ENCODE results near the gene HOTAIR.

HOTAIR gene

DNA sequence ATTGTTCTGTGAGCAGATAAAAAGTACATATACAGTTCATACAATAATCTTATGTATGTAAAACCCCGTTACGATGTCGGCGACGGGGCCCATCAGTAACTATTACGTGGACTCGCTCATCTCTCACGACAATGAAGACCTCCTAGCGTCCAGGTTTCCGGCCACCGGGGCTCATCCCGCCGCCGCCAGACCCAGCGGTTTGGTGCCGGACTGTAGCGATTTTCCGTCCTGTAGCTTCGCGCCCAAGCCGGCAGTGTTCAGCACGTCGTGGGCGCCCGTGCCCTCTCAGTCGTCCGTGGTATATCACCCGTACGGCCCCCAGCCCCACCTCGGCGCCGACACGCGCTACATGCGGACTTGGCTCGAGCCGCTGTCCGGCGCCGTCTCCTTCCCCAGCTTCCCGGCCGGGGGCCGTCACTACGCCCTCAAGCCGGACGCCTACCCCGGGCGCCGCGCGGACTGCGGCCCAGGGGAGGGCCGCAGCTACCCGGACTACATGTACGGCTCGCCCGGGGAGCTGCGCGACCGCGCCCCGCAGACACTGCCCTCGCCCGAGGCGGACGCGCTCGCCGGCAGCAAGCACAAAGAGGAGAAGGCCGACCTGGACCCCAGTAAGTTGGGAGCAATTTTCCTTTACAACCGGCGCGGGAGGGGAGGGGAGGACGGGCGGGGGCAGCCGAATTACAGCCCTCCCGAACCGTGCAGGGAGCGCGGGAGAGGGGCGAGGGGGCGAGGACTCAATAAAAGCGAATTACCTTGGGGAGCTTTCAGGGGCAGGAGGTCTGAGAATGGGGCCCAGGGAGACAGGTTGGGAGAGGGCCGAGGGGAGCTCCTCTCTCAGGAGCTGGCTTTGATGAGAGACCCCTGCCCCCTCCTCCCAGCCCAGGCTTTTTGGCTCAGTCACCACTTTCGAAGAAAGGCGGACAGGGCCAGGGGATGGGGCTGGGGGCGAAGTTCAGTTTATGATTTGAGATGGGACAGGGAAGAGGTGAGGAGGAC is 25.7 kb upstream of the HOTAIR start, which contains the start of gene HOXC9:
TSS of gene HOXC9 (plus strand) at position 46 of the 999 bp plus-strand sequence. CDS start at position 74, 28 bp downstream.
- DNase-seq (ENCODE audit: low read depth in 2 of 2): no peak

DNA sequence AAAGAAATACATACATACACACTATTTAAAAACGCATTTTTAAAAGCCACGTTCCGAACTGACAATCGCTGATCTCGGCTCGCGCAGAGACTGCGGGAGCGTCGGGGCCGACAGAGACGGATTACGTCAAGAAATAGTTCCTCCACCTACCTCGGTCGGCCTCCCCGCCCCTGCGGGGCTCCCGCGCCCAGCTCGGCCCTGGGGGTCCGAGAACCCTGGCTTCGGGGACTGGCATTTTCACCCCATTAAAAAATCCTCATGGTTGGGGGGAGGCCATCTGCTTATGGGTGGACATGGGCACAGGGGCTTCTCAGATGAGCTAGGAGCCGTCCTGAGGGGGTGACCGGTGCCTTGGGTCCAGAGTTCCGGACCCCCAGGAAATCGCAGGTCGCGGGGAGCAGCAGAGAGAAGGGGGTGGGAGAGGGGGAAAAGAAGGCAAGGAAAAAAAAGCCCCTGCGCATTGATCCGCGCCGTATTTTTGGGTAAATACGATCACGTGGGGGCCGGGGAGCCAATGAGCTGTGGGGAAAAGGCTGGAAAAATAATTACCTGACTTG is 24.9 kb upstream of the HOTAIR start:
- no peak for DNase-seq (ENCODE audit: low read depth in 2 of 2)

DNA sequence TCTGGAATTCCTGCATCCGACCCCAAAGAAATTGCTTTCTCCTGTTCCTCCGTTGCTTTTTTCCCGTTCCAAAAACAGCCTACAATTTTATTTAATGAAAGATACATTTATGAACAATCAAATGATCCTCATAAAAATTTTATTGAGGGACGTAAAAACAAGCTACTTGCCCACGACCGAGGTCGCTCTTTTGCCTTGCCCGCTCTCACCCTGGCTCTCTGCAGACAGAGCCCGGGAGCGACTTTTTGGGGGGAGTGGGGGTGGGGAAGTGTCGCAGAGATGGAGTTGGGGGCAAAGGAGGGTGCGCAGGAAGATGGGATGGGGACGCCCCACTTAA is 24.1 kb upstream of the HOTAIR start:
- DNase-seq (ENCODE audit: low read depth in 2 of 2): no peak

DNA sequence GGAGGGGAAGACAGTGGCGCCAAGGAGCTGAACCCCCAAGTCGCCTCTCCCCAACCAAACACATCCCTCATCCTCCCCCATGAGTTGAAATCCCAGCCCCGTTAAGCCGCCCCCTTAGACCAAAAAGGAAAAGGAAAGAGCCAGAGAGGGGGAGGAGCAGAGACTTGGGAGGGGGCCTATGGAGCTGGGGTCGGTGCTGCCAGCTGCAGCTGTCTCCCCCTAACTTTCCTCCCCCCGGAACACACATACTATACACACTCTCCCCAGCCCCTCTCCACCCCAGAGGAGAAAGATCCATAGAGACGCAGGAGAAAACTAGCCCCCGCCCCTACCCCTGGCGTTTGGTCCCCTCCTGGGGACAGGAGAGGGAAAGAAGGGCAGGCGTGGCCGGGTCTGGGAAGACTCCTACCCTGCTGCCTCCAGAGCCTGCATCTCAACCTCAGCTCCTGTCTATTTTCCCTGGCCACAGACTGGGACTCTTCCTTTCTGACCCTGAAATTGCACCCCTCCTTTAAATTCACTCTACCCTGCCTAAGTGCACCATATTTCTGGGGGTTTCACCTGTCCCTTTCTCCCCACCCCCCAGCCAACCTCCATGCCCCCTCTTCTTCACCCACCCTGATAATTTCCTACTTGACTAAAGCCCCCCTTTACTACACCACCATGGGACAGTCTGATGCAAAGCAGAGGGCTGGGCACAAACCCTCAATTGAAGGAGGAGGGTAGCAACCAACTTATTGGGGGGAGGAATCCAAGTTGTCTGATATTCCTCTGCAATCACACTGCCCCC is 23.6 kb upstream of the HOTAIR start:
- DNase-seq (ENCODE audit: low read depth in 2 of 2): no peak

DNA sequence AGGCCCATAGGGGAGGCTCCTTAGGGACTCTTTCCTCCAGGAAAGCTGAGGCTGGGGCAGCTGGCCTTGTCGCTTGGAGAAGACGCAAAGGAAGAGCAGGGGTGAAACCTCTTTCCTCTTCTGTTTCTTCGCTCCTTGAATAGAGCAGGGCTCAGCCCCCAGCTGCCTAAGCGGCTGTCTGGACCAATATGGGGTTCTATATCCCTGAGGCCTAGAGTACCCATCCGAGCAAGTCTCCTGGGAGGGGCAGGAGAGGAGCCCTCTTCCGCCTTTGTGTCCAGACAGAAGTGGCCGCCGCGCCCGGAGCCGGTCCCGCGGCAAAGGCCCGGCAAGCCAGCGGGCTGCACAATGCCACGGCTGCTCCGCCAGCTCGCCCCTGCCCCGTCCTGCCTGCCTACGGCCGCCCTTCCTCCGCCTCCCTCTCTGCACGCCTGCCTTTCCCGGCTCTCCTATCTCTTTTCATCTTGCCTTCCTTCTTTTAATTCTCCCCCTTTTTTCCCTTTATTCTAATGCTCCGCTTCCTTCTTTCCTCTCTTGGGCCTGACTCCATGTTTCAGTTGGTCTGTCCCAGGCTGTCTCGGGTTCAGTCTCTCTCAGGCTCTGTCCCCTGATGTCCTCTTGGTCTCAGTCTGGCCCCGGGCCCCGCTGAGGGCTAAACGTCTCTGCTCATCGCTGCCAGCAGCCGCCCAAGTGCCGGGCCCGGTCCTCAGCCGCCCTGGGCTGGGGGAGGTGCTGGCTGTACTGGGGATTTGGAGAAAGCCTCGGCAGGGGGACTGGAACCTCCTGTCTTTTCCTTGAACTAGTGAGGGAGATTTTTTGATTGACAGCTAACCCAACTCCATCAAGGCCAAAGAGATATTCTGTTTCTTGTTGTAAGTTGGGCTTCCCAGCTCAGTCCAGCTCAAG is 22.7 kb upstream of the HOTAIR start:
- DNase-seq (ENCODE audit: low read depth in 2 of 2): no peak

DNA sequence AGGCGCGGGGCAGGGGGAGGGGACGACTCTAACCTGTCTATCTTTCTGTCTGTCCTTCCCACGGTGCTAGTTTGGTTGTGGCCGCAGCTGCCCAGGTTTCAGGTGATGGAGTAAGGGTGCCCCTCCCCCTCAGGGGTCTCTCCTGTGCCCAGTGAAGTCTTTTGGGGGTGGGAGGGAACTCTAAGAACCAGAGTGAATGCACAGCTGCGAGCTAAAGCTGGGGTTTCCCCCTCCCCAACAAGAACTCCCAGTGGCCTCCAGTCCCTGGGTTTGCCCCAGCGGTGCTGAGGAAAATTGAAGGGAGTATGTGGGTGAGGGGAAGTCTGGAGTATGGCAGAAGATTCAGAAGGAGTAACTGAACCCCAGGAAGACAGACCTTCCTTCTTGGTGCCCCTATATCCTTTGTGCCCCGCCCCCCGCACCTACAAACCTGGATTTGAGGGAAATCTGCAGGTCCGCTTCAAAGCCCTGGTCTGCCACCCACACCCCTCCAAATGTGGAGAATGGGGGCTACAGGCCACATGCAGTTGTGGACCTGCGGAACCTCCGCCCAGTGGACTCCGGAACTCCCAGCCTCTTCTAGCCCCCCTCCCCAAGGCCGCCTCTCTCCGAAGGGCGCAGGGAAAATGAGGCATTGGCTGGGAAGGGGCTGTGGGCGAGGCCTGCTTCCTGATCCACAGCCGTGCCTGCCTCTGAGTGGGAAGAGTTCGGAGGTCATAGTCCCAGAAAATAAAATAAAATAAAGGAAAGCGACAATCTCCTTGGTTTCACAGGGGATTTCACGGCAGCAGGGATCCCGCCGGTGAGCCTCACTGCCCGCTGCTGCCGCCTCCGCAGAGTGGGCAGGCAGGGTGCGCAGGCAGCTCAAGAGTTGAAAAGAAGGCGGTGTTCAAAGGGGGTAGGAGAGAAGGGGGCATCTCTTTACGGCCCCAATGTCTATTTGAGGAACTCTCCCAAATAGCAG is 21.8 kb upstream of the HOTAIR start:
- no peak for DNase-seq (ENCODE audit: low read depth in 2 of 2)

DNA sequence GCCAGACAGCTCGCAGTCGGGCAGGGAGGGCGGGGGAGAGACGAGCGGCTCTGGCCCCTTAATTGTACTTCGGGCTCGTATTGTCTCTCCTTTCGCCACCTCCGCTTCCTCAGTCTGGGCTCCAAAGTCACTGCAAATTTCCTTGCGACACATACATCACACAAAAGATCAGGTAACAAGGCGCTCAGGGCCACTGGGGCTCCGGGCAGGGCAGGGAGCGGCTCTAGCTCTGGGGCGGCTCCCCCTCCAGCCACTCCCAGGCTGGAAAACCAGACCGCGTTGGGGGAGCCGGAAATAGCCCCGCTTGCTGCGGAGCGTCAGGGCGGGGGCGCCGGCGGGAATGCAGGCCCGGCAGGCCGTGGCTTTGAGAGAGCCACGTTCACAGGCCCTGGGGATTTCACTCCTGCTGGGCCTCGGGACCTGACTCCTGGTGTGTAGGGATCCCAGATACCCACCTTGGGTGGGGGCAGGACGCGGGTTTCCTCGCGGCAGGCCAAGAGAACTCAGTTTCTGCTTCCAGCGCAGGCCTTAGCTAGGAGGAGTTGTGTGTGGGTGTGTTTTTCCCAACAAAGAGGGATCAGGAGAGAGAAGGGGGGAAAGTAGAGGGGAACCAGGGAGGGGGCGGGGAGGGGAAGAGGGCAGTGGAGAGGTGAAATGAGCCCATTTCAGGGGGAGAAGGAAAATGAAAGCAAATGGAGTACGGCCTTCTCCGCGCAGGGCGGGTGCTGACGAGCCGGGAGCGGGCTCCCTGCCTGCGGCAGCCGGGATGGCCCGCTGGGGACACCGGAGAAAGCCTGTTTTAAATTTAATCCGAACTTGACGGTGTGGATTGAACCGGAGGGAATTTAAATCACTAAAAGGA is 20.9 kb upstream of the HOTAIR start:
- DNase-seq (ENCODE audit: low read depth in 2 of 2): no peak

DNA sequence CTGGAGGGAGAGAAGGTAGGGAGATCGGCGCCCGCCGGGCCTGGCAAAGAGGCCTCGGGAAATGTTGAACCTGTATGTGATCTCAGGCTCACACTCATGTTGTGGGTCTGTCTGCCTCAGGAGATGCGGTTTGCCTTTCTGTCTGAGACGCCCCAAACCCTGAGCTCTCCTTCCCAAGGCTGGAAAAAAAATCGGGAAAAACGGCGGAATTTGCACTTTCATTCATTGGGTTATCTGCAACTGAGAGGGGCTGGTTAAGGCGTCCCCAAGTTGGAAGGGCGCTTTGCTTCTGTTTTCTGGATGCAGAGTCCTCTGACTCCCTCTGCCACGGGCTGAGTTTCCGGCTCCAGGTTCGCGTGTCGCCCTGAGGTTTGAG is 20.2 kb upstream of the HOTAIR start:
- DNase-seq (ENCODE audit: low read depth in 2 of 2): no peak

DNA sequence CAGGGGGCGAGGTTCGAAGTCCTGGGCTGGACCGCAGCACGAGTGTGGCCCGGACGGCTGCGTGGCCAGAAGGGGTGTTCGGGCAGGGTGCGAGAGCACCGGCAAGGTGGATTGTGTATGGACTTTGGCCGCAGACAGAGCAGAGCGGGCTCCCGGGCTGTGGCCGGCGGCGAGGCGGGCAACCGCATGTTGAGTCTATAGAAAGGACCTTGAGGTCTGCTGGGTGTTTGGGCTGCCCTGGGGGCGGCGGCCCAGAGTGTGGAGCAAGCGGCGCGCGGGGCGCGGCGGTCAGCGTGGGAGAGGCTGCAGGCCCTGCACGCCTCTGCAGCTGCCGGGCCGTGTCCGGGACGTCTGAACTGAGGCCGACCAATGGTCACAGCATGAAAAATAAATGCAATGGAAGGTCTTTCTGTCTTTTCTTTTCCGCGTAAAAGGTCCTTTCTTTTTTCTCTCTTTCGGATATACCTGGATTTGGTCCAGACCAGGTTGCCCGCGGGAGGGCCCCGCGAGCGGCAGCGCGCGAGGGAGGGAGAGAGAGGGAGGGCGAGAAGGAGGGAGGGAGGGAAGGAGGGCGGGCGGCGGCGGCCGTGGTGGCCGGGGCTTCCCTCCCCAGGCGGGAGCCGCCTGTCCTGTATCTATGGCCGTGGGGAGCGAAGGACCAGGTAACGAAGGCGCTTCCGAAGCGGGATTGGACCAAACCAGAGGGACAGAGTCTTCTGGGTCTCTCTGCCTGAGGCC is 19.7 kb upstream of the HOTAIR start:
- DNase-seq (ENCODE audit: low read depth in 2 of 2): no peak

DNA sequence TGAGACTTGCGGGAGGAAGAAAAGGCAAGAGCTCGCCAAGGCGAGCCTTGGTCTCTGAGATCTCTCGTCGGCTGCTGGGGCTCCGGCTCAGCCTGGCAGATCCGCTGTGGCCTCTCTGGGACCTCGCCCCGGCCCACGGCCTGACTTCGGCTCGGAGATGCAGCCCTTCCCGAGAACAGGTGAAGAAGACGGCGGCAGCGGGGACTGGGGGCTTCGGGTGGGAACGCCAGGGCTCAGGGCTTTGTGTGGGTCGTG is 19.2 kb upstream of the HOTAIR start:
- no peak for DNase-seq (ENCODE audit: low read depth in 2 of 2)

DNA sequence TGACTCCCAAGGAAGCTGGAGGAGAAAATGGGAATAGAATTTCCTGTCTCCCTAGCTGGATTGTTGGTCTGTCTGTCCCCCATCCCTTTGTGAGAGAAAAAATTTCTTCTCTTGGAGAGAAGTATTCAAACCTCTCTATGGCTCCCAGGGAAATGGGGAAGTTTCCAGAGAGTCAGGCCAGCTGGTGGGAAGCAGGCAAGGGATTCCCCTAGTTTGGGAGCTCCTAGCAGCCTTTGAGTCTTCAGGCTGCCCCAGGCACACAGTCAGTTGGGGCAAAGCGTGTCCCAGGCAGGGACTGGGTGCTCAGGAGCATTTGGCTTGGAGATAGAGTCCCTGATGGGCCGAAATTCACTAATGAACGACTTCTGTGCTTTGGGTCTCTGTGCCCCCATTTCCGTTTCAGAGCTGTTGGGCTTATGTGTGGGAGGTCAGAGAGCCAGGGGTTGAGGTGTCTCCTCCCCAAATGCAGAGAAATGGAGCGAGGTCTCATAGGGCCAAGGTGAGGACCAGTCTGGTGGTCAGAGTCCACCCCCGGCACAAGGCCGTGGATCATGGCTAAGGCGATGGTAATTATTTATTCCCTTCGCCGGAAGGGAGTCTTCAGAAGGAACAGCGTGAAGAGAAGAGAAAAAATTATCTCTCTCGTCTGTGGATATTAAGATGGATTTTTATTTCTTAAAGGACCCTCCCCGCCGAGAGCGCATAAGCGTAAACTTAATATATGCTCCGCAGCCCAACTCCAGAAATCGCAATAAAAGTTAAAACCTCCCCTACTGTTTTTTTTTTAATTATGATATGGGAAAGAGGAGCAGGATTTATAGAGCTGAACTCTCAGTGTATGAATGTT is 18.6 kb upstream of the HOTAIR start:
- no peak for DNase-seq (ENCODE audit: low read depth in 2 of 2)

DNA sequence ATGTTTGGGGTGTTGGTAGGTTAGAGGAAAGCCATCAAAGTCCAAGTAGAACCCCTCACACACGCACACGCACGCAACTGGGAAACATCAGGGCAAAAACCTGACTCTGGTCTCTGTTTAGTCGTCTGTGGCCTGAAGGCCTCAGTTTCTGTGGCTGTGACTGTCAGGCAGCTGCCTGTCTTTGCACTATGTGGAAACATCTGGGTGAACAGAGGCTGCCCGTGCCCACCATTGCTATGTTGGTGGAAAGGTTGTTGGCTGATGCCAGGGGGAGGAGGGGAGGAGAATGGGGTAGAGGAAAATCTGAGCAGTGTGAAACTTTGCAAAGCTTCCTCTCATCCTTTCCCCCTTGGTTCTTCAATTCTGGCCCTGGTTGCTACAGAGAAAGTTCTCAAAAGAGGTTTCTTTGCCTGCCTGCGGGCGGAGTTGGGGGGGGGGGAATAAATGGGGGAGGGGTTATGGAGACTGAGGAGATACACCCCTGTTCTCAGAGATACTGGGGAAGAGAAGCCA is 17.7 kb upstream of the HOTAIR start:
- no peak for DNase-seq (ENCODE audit: low read depth in 2 of 2)

DNA sequence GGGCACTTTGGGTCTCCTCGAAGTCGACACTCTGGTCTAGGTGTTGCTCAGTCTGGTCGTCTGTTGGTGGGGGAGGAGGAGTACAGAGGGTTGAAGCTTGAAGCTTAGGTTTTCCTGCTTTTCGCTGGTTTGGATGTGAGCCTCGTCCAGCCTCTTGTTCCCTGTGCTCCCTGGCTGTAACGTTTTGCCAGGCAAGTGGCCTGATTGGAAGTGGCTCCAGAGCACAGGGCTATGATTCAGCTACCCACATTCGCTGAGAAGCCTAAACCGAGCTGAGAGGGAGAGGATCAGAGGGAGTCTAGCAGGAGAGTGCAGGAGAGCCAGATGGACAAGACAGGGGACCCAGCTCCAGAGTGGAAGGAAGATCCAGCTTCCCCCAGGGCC is 16.3 kb upstream of the HOTAIR start:
- DNase-seq (ENCODE audit: low read depth in 2 of 2): no peak

DNA sequence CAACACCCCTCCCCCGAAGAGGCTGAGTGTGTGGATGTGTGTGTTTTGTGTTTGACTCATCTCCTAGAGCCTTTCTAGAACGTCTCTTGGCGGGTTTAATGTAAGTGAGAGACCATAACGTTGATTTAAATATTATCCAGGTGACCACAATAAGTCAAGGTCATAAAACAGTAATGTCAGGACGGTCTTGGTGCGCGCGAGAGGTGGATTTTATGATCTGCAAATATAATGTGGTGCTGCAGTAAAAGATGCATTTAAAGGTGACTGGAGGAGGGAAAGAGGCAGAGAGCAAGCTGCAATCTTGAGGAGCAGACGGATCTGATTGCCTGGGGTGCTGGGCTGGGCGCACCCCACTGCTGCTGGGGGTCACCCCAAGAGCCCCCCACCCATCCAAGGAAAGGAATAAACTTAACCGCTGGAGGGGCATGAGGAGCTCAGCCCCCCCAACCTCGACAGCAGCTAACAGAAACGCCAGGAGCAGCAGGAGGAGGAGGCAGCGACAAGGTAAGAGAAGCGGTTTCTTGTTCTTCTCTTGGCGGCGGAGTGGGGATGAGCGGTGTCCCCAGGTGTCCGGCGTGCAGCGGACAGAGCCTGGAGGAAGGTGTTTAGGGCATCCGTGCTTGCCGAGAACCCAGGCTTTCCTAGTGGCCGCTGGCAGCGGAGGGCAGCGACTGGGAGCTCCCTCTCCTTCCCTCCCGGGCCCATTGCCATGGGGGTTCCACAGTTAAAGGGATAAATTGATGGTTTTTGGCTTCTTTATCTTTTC is 15.7 kb upstream of the HOTAIR start:
- no peak for DNase-seq (ENCODE audit: low read depth in 2 of 2)

DNA sequence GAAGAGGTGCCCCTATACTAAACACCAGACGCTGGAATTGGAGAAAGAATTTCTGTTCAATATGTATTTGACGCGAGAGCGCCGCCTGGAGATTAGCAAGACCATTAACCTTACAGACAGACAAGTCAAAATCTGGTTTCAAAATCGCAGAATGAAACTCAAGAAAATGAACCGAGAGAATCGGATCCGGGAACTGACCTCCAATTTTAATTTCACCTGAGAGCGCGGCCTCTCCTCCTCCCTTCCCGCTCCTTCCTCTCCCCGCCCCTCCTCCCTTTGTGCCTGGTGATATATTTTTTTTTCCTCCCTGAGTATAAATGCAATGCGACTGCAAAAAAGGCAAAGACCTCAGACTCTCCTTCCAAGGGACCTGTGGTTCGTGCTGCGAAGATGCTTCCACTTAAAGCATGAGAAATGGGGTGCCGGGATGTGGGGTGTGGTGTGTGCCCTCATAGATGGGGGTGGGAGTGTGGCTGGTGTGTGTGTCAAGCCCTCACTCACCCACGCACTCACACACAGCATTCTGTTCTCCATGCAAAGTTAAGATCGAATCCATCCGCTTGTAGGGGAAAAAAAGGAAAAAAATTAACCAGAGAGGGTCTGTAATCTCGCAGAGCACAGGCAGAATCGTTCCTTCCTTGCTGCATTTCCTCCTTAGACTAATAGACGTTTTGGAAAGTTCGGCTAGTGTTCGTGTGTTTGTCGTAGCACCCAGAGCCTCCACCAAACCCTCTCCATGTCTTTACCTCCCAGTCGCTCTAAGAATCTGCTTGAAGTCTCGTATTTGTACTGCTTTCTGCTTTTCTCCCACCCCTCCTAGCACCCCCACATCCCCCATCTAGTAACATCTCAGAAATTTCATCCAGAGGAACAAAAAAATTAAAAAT is 14.7 kb upstream of the HOTAIR start:
- DNase-seq (ENCODE audit: low read depth in 2 of 2): no peak
